ENCODE results near the gene FBXL22.

The FBXL22 gene

GRCh38 chr15:63604281-63604680, 7.1 kb downstream of the FBXL22 start:
- Histone ChIP-seq H3K9me3 (replicated peaks; ENCODE audit: insufficient read depth, low read length) (no peaks in the 10 kb centered on the region), H3K9me2 (replicated peaks; ENCODE audit: insufficient read depth, low read length) (no peaks in the 10 kb centered on the region), H3K9ac (ENCODE audit: low read length) (no peak overlapping the region), H3K4me3 (ENCODE audit: low read length) (no peak overlapping the region), H3K4me1 (ENCODE audit: low read length) (peaks cover 6% of the 10 kb centered on the region; the same call in 1 of the 2 replicates), H3K4me2 (ENCODE audit: low read depth, low read length) (no peak overlapping the region), H3F3A (ENCODE audit: insufficient read depth, low read length) (peaks cover 24% of the 10 kb centered on the region), H3K36me3 (replicated peaks; ENCODE audit: insufficient read depth, low read length) (no peaks in the 10 kb centered on the region), H3K27me3 (replicated peaks; ENCODE audit: insufficient read depth, low read length) (no peaks in the 10 kb centered on the region), H4K20me1 (ENCODE audit: insufficient read depth, low read length) (no peaks in the 10 kb centered on the region), H3K27ac (ENCODE audit: low read length) (no peak overlapping the region), H3K79me2 (ENCODE audit: low read length) (no peaks in the 10 kb centered on the region), H2AFZ (ENCODE audit: low read length) (no peak overlapping the region)
- no peak for DNase-seq
- TF ChIP-seq CTCF (IDR thresholded peaks at IDR 0.05; ENCODE audit: low read length) (no peak), EZH2phosphoT487 (IDR thresholded peaks at IDR 0.05; ENCODE audit: low read length) (no peak)

- H3K36me3 ChIP-seq (replicated peaks; ENCODE audit: insufficient read depth, low read length) = no peaks in the 10 kb centered on the region
- no peaks in the 10 kb centered on the region for H4K20me1 ChIP-seq (ENCODE audit: insufficient read depth, low read length)
- no peaks in the 10 kb centered on the region for H3K9me3 ChIP-seq (replicated peaks; ENCODE audit: insufficient read depth, low read length)
- DNase-seq = no peak
- H3K4me1 ChIP-seq (ENCODE audit: low read length) = peaks cover 6% of the 10 kb centered on the region; the same call in 1 of the 2 replicates
- H3F3A ChIP-seq (ENCODE audit: insufficient read depth, low read length) = peaks cover 17% of the 10 kb centered on the region
- H2AFZ ChIP-seq (ENCODE audit: low read length) = no peak overlapping the region
- H3K27me3 ChIP-seq (replicated peaks; ENCODE audit: insufficient read depth, low read length) = no peaks in the 10 kb centered on the region
- H3K27ac ChIP-seq (ENCODE audit: low read length) = no peak overlapping the region
- H3K79me2 ChIP-seq (ENCODE audit: low read length) = no peaks in the 10 kb centered on the region
- TF ChIP-seq CTCF (IDR thresholded peaks at IDR 0.05; ENCODE audit: low read length) (no peak), EZH2 (optimal IDR thresholded peaks at IDR 0.05; ENCODE audit: low read depth, low read length) (no peak), EZH2phosphoT487 (IDR thresholded peaks at IDR 0.05; ENCODE audit: low read length) (no peak)
- H3K9ac ChIP-seq (ENCODE audit: low read length) = no peak overlapping the region
- H3K4me2 ChIP-seq (ENCODE audit: low read depth, low read length) = no peak overlapping the region
- H3K4me3 ChIP-seq (ENCODE audit: low read length) = no peak overlapping the region
- H3K9me2 ChIP-seq (replicated peaks; ENCODE audit: insufficient read depth, low read length) = no peaks in the 10 kb centered on the region
These were observed 7.8 kb downstream of the FBXL22 start for GRCh38 chr15:63605036-63605435.

DNA sequence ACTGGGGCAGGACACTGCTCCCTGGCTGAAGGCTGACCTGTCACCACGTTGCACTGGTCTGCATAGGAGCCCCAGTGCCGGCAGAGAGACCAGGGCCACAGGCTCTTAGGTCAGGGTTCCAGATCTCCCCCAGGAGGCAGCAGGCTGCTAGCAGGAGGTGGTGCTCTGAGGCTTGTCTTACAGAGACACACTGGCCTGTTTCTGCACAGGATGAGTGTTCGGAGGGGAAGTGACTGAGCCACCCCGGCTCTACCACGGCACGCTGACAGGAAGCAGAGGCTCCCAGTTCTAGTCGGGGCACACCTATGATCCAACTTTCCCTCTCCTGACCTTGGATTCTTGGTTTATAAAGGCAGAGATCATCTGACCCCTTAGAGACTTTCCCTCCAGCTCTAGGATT, 8.6 kb downstream of the FBXL22 start:
- no peak for TF ChIP-seq CTCF (IDR thresholded peaks at IDR 0.05; ENCODE audit: low read length)
- no peak for TF ChIP-seq EZH2phosphoT487 (IDR thresholded peaks at IDR 0.05; ENCODE audit: low read length)
- no peak for TF ChIP-seq EZH2 (optimal IDR thresholded peaks at IDR 0.05; ENCODE audit: low read depth, low read length)
- no peaks in the 10 kb centered on the region for H3K9me2 ChIP-seq (replicated peaks; ENCODE audit: insufficient read depth, low read length)
- no peaks in the 10 kb centered on the region for H3K27me3 ChIP-seq (replicated peaks; ENCODE audit: insufficient read depth, low read length)
- H3K4me2 ChIP-seq (ENCODE audit: low read depth, low read length) = no peak overlapping the region
- H3K36me3 ChIP-seq (replicated peaks; ENCODE audit: insufficient read depth, low read length) = no peaks in the 10 kb centered on the region
- H3K27ac ChIP-seq (ENCODE audit: low read length) = no peak overlapping the region; the same call in 1 of the 2 replicates
- H3K9ac ChIP-seq (ENCODE audit: low read length) = no peak overlapping the region
- no peaks in the 10 kb centered on the region for H3K9me3 ChIP-seq (replicated peaks; ENCODE audit: insufficient read depth, low read length)
- DNase-seq = no peak
- peaks cover 18% of the 10 kb centered on the region for H3F3A ChIP-seq (ENCODE audit: insufficient read depth, low read length)
- no peak overlapping the region for H3K4me3 ChIP-seq (ENCODE audit: low read length)
- no peaks in the 10 kb centered on the region for H3K79me2 ChIP-seq (ENCODE audit: low read length)
- no peaks in the 10 kb centered on the region for H4K20me1 ChIP-seq (ENCODE audit: insufficient read depth, low read length)
- H3K4me1 ChIP-seq (ENCODE audit: low read length) = peaks cover 13% of the 10 kb centered on the region
- no peak overlapping the region for H2AFZ ChIP-seq (ENCODE audit: low read length)
